HG03095 (cell line): Measurements from ENCODE around the gene CEBPE.

Experiments used
- ATAC-seq: cut with Tn5 transposase; IDR thresholded peaks from one replicate; pipeline ENCODE4 v1.9.1; 2021; ENCODE audit warnings: moderate library complexity; ENCODE audit not compliant: unreplicated experiment

The CEBPE gene

DNA sequence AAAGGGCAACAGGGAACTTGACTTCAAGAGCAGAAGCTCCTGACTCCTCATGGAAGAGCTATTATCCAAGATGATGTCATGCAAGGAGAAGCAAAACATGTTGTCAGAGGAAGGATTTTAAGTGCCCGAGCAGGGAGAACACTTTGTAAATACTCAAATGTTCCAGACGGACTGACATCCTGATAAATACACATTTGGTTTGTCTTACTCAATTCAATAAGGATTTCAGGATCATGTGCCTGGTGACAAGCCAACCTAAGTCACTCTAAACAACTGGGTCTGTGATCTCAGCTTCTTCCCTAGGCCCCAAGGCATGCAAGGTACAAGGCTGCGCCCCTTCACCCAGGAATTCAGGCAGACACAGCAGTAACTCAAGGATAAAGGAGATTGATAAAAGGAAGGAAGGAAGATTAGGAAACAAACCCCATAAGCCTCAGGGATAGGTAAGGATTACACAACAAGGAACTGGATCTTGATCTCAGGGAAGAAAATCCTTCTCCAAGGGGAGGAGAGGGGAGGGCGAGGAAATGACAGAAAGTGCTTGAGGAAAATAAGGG is 26.8 kb upstream of the CEBPE start:
- ATAC-seq = no peak

DNA sequence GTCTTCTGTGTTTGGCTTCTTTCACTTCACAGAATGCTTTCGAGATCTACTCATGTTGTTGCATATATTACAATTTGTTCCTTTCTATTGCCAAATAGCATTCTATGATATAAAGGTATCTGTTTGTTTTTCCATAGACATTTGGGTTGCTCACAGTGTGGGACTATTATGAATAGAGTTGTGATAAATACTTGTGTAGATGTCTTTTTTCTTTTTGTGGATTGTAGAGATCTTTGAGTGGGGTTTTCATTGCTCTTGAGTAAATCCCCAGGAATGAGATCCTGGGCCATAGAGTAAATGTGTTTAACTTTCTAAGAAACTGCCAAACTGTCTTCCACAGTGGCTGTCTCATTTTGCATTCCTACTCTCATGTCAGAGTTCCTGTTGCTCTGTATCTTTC is 24.9 kb upstream of the CEBPE start:
- ATAC-seq = no peak

DNA sequence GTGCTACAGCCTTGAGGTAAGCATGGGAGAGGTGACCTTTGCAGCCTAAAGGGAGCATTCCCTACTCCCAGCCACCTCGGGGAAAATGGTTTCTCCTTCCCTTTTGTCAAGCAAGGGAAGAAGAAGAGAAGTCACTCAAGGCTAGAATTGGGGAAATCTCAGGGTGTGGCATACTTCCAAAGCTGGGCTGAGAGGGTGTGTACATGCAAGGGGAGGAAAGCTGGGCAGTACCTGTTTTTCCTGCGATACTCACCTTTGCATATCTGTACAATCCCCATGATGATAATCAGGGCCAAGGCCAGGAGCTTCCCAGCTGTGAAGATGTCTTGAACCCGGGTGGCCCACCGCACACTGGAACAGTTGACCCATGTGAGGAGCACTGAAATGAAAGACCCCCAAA is 23.8 kb upstream of the CEBPE start:
- ATAC-seq = no peak

DNA sequence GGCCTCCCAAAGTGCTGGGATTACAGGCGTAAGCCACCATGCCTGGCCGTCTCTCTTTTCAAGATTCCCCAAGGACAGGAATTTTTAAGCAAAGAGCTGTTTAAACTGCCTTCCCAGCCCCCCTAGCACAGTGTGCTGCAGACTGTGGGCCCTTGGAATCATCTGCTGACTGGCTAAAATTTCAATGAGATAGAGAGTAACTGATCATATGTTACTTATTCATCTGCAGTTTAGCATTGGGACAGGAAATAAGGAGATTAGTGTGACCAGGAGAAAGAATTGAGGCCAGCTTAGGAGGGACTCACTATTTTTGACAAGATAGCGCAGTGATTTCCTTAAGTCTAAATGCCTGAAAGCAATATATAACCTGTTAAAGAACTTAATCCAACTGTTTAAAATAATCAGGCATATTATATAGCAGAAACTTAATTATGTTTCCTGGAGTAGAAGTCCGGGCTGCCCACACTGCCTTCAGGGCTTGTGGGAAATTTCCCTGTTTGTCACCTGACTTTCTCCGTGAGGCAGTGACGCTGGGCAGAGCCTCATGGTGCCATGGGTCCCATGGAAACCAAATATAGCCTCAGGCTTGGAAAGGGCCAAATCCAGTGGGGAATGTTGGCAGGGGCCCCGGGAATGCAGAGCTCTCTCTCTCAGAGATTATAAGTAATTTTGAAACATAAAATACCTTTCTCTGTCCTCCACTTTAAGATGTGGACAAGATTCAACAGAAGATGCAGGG is 22.8 kb upstream of the CEBPE start:
- no peak for ATAC-seq

DNA sequence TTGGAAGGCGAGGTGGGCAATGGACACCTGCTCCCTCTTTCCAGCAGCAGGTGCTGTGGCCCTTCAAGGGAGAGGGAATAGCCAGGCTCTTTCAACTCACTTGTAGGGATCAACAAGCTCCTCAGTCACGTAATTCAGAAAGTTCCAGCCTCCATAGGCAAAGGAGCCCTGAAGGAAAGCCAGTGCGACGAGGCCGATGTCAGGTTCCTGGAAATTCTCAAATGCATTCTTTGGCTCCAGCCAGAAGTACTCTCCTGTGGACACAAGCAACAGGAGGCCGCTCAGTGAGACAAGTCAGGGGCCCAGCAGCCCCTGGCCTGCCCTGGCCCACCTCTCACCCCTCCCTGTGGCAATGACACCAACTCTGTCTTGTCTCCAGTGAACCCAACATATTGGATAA is 21.3 kb upstream of the CEBPE start:
- ATAC-seq = no peak

DNA sequence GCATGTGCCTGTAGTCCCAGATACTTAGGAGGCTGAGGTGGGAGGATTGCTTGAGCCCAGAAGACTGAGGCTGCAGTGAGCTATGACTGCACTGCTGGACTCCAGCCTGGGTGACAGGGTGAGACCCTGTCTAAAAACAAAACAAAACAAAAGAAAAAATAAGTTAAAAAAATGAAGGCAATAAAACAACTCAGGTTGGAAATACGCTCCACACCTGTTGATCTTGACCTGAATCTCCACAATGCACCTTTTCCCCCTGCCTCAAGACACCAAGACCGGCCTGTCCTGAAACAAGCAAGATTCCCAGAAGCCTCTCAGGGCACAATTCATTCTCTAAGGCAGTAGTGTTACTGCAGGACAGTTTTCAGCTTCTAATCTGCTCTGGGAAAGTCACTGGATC is 20.8 kb upstream of the CEBPE start:
- no peak for ATAC-seq

DNA sequence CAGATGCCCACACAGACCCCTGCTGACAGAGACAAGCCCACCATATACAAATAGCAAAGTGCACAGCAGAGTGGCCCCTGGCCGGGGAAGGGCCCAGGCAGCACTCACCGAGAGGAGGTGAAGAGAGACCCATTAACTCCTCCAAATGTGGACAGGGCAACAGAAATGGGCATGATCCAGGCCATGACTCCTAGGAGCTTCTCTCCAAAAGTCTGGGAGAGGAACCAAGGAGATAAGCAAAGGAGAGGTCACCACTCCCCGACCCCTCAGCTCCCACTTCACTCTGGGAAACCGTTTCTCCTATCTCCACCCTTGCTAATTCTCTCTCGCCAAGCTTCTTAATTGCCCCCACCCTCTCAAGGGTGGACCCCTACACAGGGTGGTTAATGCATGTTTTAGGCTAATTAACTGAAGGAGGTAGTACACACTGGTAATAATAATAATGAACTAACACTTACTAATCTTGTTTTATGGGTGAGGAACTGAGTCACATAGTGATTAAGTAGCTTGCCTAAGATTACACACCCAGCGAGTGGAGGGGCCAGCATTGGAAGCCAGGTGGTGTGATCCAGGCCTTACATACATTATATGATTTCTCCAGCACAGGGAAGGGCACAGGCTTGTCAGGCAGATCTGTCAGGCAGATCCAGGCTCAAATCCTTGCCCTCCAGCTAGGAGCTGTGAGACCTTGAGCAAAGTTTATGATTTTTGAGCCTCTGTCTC is 18.9 kb upstream of the CEBPE start:
- ATAC-seq = no peak

DNA sequence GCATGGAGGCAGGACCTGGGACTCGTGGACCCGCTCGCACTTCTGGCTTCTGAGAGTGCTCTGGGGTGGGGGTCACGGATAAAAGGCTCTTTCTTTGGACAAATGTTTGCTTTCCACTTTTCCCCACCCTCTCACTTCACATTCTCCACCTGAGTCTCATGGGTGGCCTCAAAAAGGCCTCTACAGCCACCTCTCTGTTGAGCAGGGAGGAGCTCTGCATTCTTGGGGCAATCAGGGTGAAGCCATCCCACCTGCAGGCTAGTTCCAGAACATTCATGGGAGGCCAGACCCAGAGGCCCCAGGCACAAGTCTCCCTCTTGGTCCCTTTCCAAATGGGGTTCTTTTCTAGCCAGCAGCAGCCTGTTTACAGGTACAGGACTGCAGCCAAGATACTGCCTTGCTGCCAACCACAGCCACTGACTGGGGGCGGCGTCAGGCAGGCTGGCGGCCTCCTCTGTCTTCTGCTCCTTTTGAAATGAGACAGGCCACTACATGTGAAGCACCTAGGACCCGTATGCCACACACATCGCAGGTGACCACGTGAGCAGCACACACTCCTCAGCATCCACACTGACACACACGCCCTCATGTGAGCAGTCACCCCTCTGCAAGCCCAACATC is 18.2 kb upstream of the CEBPE start:
- no peak for ATAC-seq

DNA sequence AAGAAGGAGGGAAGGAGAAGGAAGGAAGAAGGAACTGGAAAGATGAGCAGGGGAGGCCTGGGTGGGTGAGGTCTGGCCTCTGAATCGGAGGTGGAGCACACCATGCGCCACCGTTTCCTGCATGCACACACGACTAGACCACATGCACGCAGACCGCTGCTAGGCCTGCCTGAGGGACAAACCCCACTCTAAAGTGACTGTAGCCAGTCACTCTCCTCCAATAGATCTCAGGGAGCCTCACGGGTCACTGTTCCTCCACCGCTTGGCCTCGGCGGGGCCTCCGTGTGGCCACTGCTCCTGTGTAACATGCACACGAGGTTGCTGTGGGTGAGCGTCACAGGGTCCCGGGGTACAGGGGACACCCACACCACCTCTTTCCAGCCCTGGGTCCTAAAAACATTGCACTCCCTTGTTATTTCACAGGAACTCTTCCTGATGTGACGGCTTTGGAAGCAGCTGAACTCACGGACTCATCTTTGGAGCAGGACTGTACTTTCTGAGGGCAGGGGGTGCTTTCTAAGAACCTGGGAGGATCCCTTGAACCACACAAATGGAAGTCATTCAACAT is 17.6 kb upstream of the CEBPE start:
- no peak for ATAC-seq

DNA sequence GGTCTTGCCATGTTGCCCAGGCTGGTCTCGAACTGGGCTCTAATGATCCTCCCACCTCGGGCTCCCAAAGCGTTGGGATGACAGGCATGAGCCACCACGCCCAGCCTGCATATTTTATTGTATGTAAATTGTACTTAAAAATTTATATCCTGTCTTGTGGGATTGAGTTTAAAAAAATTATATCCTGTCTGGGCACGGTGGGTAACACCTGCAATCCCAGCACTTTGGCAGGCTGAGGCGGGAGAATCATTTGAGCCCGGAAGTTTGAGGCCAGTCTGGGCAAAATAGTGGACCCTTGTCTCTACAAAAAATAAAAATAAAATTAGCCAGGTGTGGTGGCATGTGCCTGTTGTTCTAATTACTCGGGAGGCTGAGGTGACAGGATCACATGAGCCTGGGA is 13.9 kb upstream of the CEBPE start:
- no peak for ATAC-seq

DNA sequence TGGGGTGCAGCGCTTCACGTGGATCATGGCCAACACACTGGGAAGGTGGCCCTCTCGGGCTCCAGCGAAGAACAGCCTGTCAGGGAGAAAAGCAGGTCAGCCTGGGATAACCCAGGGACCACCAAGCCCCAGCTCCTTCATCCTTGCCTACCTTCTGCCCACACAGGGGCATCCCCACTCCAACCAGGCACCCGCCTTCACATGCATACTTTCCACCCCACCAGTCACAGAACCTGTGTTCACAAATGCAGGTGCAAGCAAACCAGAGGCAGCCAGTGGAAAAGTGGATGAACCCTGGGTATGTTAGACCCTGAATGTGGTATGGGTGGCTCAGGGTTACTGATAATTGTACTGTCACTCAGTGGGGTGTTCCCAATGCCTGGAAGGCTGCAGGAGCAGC is 12.4 kb upstream of the CEBPE start:
- ATAC-seq = no peak

DNA sequence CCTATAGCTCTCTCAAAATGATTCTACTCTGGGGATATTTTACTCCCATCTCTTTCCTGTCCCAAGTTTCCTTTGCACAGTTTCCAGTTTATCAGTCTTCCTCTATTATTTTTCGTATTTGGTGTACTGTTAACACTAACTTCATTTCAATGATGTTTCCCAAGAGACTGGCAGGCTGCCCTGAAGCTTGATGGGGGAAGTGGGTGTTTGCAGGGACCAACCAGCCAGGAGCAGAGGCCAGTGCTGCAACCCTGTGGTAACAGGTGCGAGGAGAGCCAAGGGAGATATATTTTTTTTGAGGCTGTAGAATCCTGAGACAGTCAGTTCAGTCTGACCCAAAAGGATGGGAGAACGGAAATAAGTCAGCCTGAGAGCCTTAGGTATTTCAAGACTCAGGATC is 11.8 kb upstream of the CEBPE start:
- ATAC-seq = no peak

DNA sequence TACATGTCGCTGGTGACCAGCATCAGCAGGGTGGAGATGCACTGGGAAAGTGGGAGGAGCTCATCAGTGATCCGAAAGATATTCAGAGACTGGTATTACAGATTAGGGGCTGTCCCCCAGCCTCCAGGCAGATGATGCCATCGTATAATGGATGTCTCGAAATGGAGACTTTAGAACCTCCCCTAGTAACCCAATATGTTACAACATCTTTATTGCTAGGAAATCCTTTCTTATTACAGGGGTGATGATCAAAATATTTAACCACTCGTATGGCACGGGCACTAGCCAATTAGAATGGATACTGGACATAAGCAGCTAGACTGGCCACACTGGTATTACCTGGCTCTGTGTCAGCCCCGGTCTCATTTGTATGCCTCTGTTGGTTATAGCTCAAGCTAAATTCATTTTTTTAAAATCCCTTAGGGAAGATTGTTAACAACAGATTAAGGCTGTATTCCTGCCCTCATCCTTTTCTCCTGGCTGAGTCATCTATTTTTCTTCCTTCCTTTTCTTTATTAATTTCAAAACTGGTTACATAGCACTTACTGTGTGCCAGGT is 10.8 kb upstream of the CEBPE start:
- no peak for ATAC-seq

DNA sequence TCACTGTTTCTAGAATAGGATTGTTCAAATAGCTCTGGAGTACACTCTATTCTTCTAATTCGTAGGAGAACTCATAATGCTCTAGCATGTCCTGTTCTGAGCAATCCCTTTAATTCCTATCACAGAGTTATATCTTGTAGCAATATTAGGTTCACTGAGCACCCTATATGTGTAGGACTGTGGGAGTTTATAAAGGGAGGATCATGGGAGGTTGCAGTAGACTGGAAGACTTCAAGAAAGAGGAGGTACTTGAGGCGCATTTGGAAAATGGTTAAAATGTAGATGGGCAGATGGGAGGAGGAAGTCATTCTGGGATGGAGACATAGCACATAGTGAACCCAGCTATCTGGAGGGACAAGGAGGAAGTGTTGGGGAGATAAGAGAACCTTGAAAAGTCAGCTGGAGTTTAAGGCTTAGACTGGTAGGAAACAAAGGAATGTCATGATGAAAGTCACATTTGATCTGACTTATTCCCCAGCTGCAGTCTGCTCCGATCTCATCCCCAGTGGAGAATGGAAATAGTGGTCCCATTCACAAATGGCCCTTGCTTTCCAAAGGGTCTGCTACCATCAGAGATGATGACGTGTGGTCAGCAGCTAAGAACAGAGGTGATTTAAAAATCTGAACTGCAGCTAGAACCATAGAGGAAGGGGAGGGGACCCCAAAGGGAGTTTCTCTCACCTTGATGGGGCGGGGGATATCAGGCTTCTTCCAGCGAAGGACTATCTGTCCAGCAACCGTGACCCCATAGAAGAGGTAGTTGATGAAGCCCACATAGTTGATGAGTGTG is 10.1 kb upstream of the CEBPE start:
- no peak for ATAC-seq

DNA sequence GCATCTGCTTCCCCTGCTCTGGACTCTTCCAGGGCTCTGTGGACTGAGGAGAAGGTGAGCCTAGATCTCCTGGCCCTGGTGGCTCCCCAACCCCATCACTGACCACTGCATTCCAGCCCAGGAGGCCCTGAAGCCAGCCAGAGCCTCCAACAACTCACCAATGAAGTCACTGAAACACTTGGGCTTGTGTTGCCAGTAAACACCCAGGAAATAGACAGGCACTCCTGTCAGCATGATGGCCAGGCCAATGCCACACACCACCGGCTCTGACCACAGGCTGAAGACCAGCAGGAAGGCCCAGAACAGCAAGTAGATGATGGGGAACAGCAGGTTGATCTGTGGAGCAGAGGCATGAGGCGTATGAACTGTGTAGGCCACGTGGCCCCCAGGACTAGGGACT is 8.8 kb upstream of the CEBPE start:
- no peak for ATAC-seq

DNA sequence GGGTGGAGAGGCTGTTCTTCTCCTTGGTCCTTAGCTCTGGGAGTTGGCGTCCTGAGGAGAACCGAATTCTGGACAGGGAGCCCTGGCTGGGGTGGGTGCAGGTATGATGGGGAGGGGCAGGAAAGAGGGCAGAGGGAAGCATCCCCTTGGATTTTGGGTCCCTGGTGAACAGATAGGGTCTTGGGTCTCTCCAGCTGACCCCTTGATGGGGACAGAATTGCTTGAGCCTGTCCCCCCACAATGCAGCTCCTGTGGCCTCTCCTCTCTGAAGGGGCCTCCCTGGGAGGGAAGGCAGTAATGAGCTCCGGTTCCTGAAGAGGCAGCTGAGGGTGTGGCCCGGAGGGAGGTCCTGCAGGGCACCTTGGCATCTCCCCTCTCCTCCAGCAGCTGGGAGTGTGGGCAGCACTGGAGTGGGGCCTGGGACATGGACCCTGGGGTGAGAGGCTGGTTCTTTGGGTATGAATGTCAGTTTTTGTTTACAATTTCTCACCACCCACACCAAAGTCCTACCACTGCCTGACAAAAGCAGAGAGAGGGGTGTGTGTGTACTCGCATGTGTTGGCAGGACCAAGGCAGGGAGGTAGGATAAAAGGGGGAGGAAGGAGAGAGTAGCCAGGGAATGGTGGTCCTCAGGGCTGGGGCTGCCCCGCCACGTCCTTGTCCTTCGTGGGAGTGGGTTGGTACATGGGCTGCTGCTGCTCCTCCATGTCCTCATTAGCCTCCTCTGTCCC is 7.7 kb upstream of the CEBPE start:
- no peak for ATAC-seq

DNA sequence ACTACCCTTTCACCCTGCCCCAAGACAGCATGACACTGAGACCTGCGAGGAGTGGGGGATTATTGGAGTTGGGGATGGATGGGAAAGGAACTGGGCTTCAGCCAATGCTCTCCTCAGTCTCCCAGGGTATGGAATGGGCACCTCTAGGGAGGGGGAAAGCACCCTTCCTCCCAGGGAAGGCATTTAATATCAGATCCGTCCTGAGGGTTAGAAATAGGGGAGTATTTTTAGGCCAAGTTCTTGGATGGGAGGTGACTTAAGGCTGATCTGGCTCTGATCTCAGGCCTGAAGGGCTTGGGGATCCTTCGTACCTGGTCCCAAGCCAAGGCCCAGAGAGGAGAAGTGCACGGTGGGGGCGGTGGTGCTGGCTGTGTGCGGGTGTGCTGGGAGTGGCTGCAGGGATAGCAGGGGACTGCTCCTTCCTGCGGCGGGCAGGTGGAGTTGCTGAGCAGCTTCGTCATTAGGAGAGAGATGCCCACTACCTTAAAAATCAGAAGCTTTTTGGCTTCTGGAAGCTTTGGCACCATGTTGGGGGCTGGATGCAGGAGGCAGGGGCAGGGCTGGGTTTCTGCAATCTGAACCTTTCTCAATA is 7.0 kb upstream of the CEBPE start:
- no peak for ATAC-seq

DNA sequence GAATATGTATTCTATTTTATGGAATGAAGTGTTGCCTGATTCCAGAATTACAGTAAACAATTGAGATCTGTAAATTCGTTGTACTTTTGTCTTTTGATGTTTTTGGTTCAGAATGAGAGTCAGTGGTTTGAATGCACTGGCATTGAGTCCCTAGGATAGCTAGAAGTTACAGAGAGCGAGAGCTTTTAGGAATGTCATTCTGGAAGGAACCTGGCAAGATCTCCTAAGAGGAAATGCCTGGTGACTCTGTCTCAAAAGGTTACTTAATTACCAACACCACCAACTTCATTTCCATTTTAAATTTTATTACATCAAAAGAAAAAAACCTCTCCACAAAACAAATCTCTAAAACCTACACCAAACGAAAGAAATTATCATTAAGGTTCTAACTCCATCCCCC is 6.0 kb upstream of the CEBPE start:
- ATAC-seq = no peak

DNA sequence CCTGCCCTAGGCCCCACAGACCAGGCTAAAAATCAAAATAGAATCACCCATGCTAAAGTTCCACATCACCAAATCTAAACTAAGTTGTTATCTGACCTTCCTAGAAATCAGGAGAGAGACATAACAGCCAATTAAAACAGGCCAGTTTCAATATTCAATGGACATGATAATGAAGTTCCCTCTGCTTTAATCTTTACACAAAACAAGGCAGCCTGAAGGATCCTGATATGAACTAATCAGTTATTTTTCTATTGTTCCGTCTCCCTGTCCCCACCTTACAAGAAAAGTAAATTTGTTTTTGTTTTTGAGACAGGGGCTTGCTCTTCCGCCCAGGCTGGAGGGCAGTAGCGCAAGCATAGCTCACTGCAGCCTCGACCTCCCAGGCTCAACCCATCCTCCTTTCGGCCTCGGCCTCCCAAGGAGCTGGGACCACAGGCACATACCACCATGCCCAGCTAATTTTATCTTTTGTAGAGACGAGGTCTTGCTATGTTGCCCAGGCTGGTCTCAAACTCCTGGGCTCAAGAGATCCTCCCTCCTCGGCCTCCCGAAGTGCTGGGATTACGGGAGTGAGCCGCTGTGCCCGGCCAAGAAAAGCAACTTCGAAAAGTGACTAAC is 5.4 kb upstream of the CEBPE start:
- no peak for ATAC-seq
